CD4-positive, alpha-beta memory T cell (primary cell): ENCODE data around the gene LDLRAD1. TPM values are rescaled to one million over a fixed set of nuclear protein-coding genes. Genes with fewer than 3 reads are reported as not detected.
"Not testable (repeated sequence)": the region's sequence is repeated elsewhere in the genome, so short reads cannot be mapped to it uniquely, and the experiment has no call there.

Source experiments
- CTCF ChIA-PET: fragments of 350-600 bp; sonication (Branson Sonifier 250); formaldehyde crosslinking; loops from one replicate; lab custom pipeline; 2021; ENCODE audit warnings: inconsistent platforms; ENCODE audit not compliant: partially characterized antibody; lab: Charles Lee
- POLR2A ChIA-PET: fragments of 350-600 bp; sonication (Branson Sonifier 250); formaldehyde crosslinking; loops from one replicate; lab custom pipeline; 2021; ENCODE audit not compliant: partially characterized antibody; lab: Charles Lee
- DNase-seq, 5 donors: peaks; one replicate each; pipeline versions ENCODE4 v3.0.0 to v3.0.0-alpha.2; 2020 to 2022; ENCODE audit warnings: mixed read lengths in 1 of 5
- H3K27ac ChIP-seq: one replicate; pipeline ENCODE4 v1.7.0; 2013; ENCODE audit warnings: low read depth, low read length
- H3K27me3 ChIP-seq: 2 replicates; pipeline ENCODE4 v1.7.0; 2013; ENCODE audit warnings: mild to moderate bottlenecking, low read length, moderate library complexity; ENCODE audit not compliant: insufficient read depth
- H3K36me3 ChIP-seq: 2 replicates; pipeline ENCODE4 v1.7.0; 2013; ENCODE audit warnings: mild to moderate bottlenecking, low read length, moderate library complexity; ENCODE audit not compliant: insufficient read depth
- H3K4me1 ChIP-seq: 2 replicates; pipeline ENCODE4 v1.7.0; 2013; ENCODE audit warnings: mild to moderate bottlenecking, low read length, moderate library complexity; ENCODE audit not compliant: insufficient read depth
- H3K4me3 ChIP-seq, 2 donors: one replicate each; pipeline ENCODE4 v1.7.0; 2013; ENCODE audit warnings: low read length in 2 of 2, mild to moderate bottlenecking in 1 of 2
- H3K9me3 ChIP-seq, 2 donors: one replicate each; pipeline ENCODE4 v1.7.0; 2013; ENCODE audit warnings: low read length in 2 of 2, control low read depth in 1 of 2; ENCODE audit not compliant: control insufficient read depth in 1 of 2
- H3K27ac Mint-ChIP-seq, 7 donors: one replicate each; pipeline ENCODE4 v1.8.0; 2020 to 2021; ENCODE audit warnings: mixed read lengths in 7 of 7, mild to moderate bottlenecking in 6 of 7, inconsistent platforms in 3 of 7, moderate library complexity in 3 of 7
- H3K27me3 Mint-ChIP-seq, 2 donors: one replicate each; pipeline ENCODE4 v1.8.0; 2020 to 2021; ENCODE audit warnings: mixed read lengths in 2 of 2
- H3K36me3 Mint-ChIP-seq, 2 donors: one replicate each; pipeline ENCODE4 v1.8.0; 2020 to 2021; ENCODE audit warnings: mixed read lengths in 2 of 2, inconsistent platforms in 1 of 2, mild to moderate bottlenecking in 1 of 2
- H3K4me1 Mint-ChIP-seq, 4 donors: one replicate each; pipeline ENCODE4 v1.8.0; 2020 to 2021; ENCODE audit warnings: mixed read lengths in 4 of 4, mild to moderate bottlenecking in 1 of 4
- H3K4me3 Mint-ChIP-seq, 8 donors: one replicate each; pipeline ENCODE4 v1.8.0; 2020 to 2021; ENCODE audit warnings: mixed read lengths in 8 of 8, mild to moderate bottlenecking in 7 of 8, moderate library complexity in 6 of 8, inconsistent platforms in 3 of 8
- H3K9me3 Mint-ChIP-seq, 8 donors: one replicate each; pipeline ENCODE4 v1.8.0; 2020 to 2021; ENCODE audit warnings: mixed read lengths in 8 of 8, mild to moderate bottlenecking in 5 of 8, inconsistent platforms in 3 of 8, moderate library complexity in 1 of 8
- intact Hi-C: fragments of 100-400 bp; cut with micrococcal nuclease; formaldehyde crosslinking; loops from one replicate; pipeline ENCODE4 v1.15.1; 2023
- polyA plus RNA-seq, 2 donors: library from polyadenylated mRNA; unstranded; fragments of 300-500 nt; fragmentation: Illumina TruSeq; gene quantifications; one replicate each; pipeline ENCODE4 v1.2.3, GENCODE V29; 2021
- total RNA-seq, 2 experiments: library from RNA; stranded (reverse); gene quantifications; one replicate each; pipeline ENCODE4 v1.2.3, GENCODE V29; 2021

The LDLRAD1 gene
- total and polyA plus RNA-seq, 4 experiments from 2014 or later = not detected

GRCh38 chr1:54010415-54011117 lies 7.4 kb downstream of the LDLRAD1 start:
- H3K4me1 Mint-ChIP-seq = no peaks in the 10 kb centered on the region
- H3K4me3 ChIP-seq = no peak overlapping the region
- peak overlapping the region in 2 of 7 donors; percentile 13 to 44 for H3K27ac Mint-ChIP-seq
- intact Hi-C loops = no loop called here
- no peak overlapping the region for H3K4me3 Mint-ChIP-seq
- POLR2A ChIA-PET = no interaction called here
- no peaks in the 10 kb centered on the region for H3K9me3 ChIP-seq
- CTCF ChIA-PET = no interaction called here
- no peaks in the 10 kb centered on the region for H3K27me3 ChIP-seq
- H3K36me3 ChIP-seq = no peaks in the 10 kb centered on the region
- H3K36me3 Mint-ChIP-seq = no peaks in the 10 kb centered on the region
- H3K27ac ChIP-seq = no peak overlapping the region
- H3K27me3 Mint-ChIP-seq = peaks cover 5 to 14% of the 10 kb centered on the region in 2 donors
- H3K4me1 ChIP-seq = no peaks in the 10 kb centered on the region
- peaks cover 0 to 1% (median 0%) of the 10 kb centered on the region in 8 donors for H3K9me3 Mint-ChIP-seq
- DNase-seq = no peak

- intact Hi-C loops = no loop called here
- Histone ChIP-seq H3K9me3 (no peaks in the 10 kb centered on the region), H3K4me1 (no peaks in the 10 kb centered on the region), H3K36me3 (no peaks in the 10 kb centered on the region), H3K27me3 (no peaks in the 10 kb centered on the region), H3K27ac (no peak overlapping the region), H3K4me3 (no peak overlapping the region)
- Mint-ChIP-seq H3K36me3 (no peaks in the 10 kb centered on the region), H3K9me3 (peaks cover 0 to 3% (median 0%) of the 10 kb centered on the region in 8 donors), H3K4me3 (no peak overlapping the region), H3K4me1 (no peaks in the 10 kb centered on the region), H3K27ac (peak overlapping the region in 1 of 7 donors; percentile 42), H3K27me3 (peaks cover 5 to 14% of the 10 kb centered on the region in 2 donors)
- DNase-seq = no peak
- ChIA-PET CTCF (no interaction called here), POLR2A (no interaction called here)
These were observed 8.6 kb downstream of the LDLRAD1 start for GRCh38 chr1:54009406-54009805.

GRCh38 chr1:54008876-54009275 lies 9.1 kb downstream of the LDLRAD1 start:
- Mint-ChIP-seq H3K27me3 (peaks cover 5 to 14% of the 10 kb centered on the region in 2 donors), H3K4me1 (no peaks in the 10 kb centered on the region), H3K27ac (no peak overlapping the region), H3K4me3 (no peak overlapping the region), H3K9me3 (peaks cover 0 to 3% (median 0%) of the 10 kb centered on the region in 8 donors), H3K36me3 (no peaks in the 10 kb centered on the region)
- Histone ChIP-seq H3K36me3 (no peaks in the 10 kb centered on the region), H3K9me3 (no peaks in the 10 kb centered on the region), H3K27me3 (no peaks in the 10 kb centered on the region), H3K4me1 (no peaks in the 10 kb centered on the region), H3K27ac (no peak overlapping the region), H3K4me3 (no peak overlapping the region)
- CTCF ChIA-PET = no interaction called here
- DNase-seq = no peak
- intact Hi-C loops = no loop called here
- POLR2A ChIA-PET = no interaction called here

GRCh38 chr1:54007613-54008012 lies 10.4 kb downstream of the LDLRAD1 start:
- Mint-ChIP-seq H3K27ac (no peak overlapping the region), H3K4me3 (no peak overlapping the region), H3K4me1 (no peaks in the 10 kb centered on the region), H3K36me3 (no peaks in the 10 kb centered on the region), H3K9me3 (peaks cover 0 to 4% (median 0%) of the 10 kb centered on the region in 8 donors), H3K27me3 (peaks cover 5 to 10% of the 10 kb centered on the region in 2 donors)
- ChIA-PET CTCF (no interaction called here), POLR2A (no interaction called here)
- Histone ChIP-seq H3K27ac (no peak overlapping the region), H3K4me3 (no peak overlapping the region), H3K4me1 (no peaks in the 10 kb centered on the region), H3K27me3 (no peaks in the 10 kb centered on the region), H3K9me3 (no peaks in the 10 kb centered on the region), H3K36me3 (no peaks in the 10 kb centered on the region)
- intact Hi-C loops = no loop called here
- DNase-seq = no peak

- Histone ChIP-seq H3K4me3 (no peak overlapping the region), H3K4me1 (no peaks in the 10 kb centered on the region), H3K36me3 (no peaks in the 10 kb centered on the region), H3K9me3 (no peaks in the 10 kb centered on the region), H3K27ac (no peak overlapping the region), H3K27me3 (no peaks in the 10 kb centered on the region)
- no peaks in the 10 kb centered on the region for H3K36me3 Mint-ChIP-seq
- DNase-seq = no peak
- ChIA-PET POLR2A (no interaction called here), CTCF (no interaction called here)
- H3K27me3 Mint-ChIP-seq = peaks cover 5 to 8% of the 10 kb centered on the region in 2 donors
- no peak overlapping the region for H3K4me3 Mint-ChIP-seq
- no peaks in the 10 kb centered on the region for H3K4me1 Mint-ChIP-seq
- H3K27ac Mint-ChIP-seq = no peak overlapping the region
- peaks cover 0 to 4% (median 0%) of the 10 kb centered on the region in 8 donors for H3K9me3 Mint-ChIP-seq
- intact Hi-C loops = no loop called here
These were observed 11.5 kb downstream of the LDLRAD1 start for GRCh38 chr1:54006508-54006907.

- intact Hi-C loops = no loop called here
- Histone ChIP-seq H3K9me3 (no peaks in the 10 kb centered on the region), H3K4me3 (no peak overlapping the region), H3K27me3 (no peaks in the 10 kb centered on the region), H3K36me3 (no peaks in the 10 kb centered on the region), H3K27ac (no peak overlapping the region), H3K4me1 (no peaks in the 10 kb centered on the region)
- peaks cover 2 to 3% of the 10 kb centered on the region in 2 donors for H3K27me3 Mint-ChIP-seq
- ChIA-PET CTCF (no interaction called here), POLR2A (no interaction called here)
- no peaks in the 10 kb centered on the region for H3K36me3 Mint-ChIP-seq
- no peak overlapping the region for H3K4me3 Mint-ChIP-seq
- peaks cover 0 to 4% (median 0%) of the 10 kb centered on the region in 8 donors for H3K9me3 Mint-ChIP-seq
- H3K27ac Mint-ChIP-seq = no peak overlapping the region
- no peaks in the 10 kb centered on the region for H3K4me1 Mint-ChIP-seq
- DNase-seq = no peak
These were observed 13.4 kb downstream of the LDLRAD1 start for GRCh38 chr1:54004481-54005049.

- H3K36me3 Mint-ChIP-seq, H3K36me3 ChIP-seq, DNase-seq, intact Hi-C loops, H3K27ac Mint-ChIP-seq, H3K27me3 Mint-ChIP-seq, H3K9me3 ChIP-seq, H3K4me3 Mint-ChIP-seq, H3K9me3 Mint-ChIP-seq, CTCF ChIA-PET, H3K4me1 ChIP-seq, H3K4me1 Mint-ChIP-seq, POLR2A ChIA-PET, H3K27me3 ChIP-seq, H3K4me3 ChIP-seq, H3K27ac ChIP-seq: not testable (repeated sequence)
These were observed 14.1 kb downstream of the LDLRAD1 start for GRCh38 chr1:54003750-54004480.
